GM12892 (cell line): ENCODE results near the gene HAUS8.

Source experiments
- POLR2A ChIP-seq: IDR thresholded peaks from 2 replicates; pipeline ENCODE4 v1.6.1; 2011; ENCODE audit warnings: low read depth, low read length, control low read depth
- TAF1 ChIP-seq: IDR thresholded peaks from 2 replicates; pipeline ENCODE4 v1.6.1; 2011; ENCODE audit warnings: low read depth, mild to moderate bottlenecking, control low read depth, low read length, borderline replicate concordance

- TF ChIP-seq POLR2A = no peak
- no peak for TF ChIP-seq TAF1
Measured at GRCh38 chr19:17110599-17110966, 35.3 kb upstream of the HAUS8 start.
